ENCODE results near the gene UBAC1. TPM values are rescaled to one million over a fixed set of nuclear protein-coding genes. Genes with fewer than 3 reads are reported as not detected.

The UBAC1 gene
- total RNA-seq, 6 experiments from 2014 or later = 27.9 to 33.6 (median 31.2) TPM

DNA sequence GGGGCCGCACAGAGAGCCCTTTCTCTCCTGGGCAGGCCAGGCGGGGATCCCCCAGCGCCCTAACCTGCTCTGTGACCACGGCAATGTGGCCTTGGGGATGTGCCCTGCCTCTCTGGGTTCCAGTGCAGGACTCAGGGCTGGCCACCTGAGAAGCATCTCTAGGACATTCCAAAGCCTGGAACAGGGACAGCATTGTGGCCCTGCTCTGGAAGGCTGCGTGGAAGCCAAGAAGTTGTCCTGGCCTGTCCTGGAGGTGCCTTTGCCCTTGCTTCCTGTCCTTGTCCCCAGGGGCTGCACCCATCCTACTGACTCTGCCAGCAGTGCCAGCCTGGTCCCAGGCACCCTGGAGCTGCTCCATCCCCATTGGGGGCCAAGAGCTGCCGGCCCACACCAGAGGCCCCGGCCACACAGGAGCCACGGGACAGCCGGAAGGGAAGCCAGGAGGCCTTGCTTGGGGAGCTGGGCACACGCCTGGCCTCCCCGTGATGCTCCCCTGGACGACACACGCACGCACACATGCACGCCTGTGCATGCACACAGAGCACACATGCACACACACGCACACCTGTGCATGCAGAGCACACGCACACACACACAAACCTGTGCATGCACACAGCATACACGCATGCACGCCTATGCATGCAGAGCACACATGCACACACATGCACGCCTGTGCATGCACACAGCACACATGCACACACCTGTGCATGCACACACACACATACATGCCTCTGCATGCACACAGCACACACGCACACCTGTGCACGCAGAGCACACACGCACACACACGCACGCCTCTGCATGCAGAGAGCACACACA, 33.8 kb downstream of the UBAC1 start:
- Mint-ChIP-seq H3K36me3 (ENCODE audit: low read depth) (peaks cover 9% of the 10 kb centered on the region), H3K27ac (peak overlapping the region; percentile 42; the same call in 1 of the 2 replicates), H3K9me3 (no peaks in the 10 kb centered on the region), H3K4me1 (ENCODE audit: low read depth) (peaks cover 6% of the 10 kb centered on the region; the same call in 1 of the 2 replicates), H3K4me3 (no peak overlapping the region), H3K27me3 (ENCODE audit: insufficient read depth) (peaks cover 4% of the 10 kb centered on the region; the same call in 1 of the 2 replicates)
- TF ChIP-seq, protein P1, sequence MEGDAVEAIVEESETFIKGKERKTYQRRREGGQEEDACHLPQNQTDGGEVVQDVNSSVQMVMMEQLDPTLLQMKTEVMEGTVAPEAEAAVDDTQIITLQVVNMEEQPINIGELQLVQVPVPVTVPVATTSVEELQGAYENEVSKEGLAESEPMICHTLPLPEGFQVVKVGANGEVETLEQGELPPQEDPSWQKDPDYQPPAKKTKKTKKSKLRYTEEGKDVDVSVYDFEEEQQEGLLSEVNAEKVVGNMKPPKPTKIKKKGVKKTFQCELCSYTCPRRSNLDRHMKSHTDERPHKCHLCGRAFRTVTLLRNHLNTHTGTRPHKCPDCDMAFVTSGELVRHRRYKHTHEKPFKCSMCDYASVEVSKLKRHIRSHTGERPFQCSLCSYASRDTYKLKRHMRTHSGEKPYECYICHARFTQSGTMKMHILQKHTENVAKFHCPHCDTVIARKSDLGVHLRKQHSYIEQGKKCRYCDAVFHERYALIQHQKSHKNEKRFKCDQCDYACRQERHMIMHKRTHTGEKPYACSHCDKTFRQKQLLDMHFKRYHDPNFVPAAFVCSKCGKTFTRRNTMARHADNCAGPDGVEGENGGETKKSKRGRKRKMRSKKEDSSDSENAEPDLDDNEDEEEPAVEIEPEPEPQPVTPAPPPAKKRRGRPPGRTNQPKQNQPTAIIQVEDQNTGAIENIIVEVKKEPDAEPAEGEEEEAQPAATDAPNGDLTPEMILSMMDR (IDR thresholded peaks at IDR 0.05) = no peak
- DNase-seq = no peak

- Mint-ChIP-seq H3K4me3 (no peak overlapping the region), H3K4me1 (ENCODE audit: low read depth) (peaks cover 6% of the 10 kb centered on the region; the same call in 1 of the 2 replicates), H3K36me3 (ENCODE audit: low read depth) (peaks cover 9% of the 10 kb centered on the region), H3K9me3 (no peaks in the 10 kb centered on the region), H3K27me3 (ENCODE audit: insufficient read depth) (peaks cover 4% of the 10 kb centered on the region; the same call in 1 of the 2 replicates), H3K27ac (peak overlapping the region; percentile 52; the same call in 1 of the 2 replicates)
- TF ChIP-seq, protein P1 (IDR thresholded peaks at IDR 0.05) = no peak
- peak; percentile 80 for DNase-seq
Observed at GRCh38 chr9:135926402-135927194, 34.6 kb downstream of the UBAC1 start.

GRCh38 chr9:135925496-135926133, 35.6 kb downstream of the UBAC1 start:
- TF ChIP-seq, protein P1 (IDR thresholded peaks at IDR 0.05) = no peak
- Mint-ChIP-seq H3K4me3 (no peak overlapping the region), H3K9me3 (no peaks in the 10 kb centered on the region), H3K27ac (peak overlapping the region; percentile 13; the same call in 1 of the 2 replicates), H3K36me3 (ENCODE audit: low read depth) (peaks cover 9% of the 10 kb centered on the region), H3K4me1 (ENCODE audit: low read depth) (peaks cover 6% of the 10 kb centered on the region; the same call in 1 of the 2 replicates), H3K27me3 (ENCODE audit: insufficient read depth) (peaks cover 4% of the 10 kb centered on the region; the same call in 1 of the 2 replicates)
- DNase-seq = no peak

DNA sequence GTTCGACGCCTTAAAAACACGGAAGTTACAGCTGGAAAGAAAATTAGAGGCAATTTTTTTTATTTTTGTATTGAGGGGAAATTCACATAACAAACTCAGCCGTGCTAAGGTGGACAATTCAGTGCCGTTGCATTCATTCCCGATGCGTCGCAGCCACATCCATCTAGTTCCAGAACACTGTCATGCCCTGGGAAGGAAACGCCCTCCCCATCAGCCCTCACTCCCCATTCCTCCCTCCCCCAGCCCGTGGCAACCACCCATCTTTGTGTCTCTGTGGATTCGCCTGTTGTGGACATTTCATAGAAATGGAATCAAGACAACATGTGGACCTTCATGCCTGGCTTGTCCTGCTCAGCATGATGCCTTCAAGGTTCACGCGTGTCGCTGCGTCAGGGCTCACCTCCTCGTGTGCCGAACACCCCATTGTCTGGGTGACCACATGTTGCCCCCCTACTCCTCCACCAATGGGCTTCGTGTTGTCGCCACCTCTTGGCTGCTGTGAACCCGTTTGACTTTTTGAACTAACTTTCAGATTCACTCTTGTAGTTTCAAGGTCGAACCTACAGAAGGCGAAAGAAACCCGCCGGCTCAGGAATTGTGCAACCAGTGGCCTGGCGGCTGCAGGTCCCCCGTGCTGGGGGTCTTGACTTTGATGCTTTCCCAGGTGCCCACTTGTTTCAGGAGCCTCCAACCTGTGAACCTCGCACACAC, 36.4 kb downstream of the UBAC1 start:
- peaks cover 9% of the 10 kb centered on the region for H3K36me3 Mint-ChIP-seq (ENCODE audit: low read depth)
- no peaks in the 10 kb centered on the region for H3K9me3 Mint-ChIP-seq
- H3K27ac Mint-ChIP-seq = peak overlapping the region; percentile 40; the same call in 1 of the 2 replicates
- H3K27me3 Mint-ChIP-seq (ENCODE audit: insufficient read depth) = peaks cover 4% of the 10 kb centered on the region; the same call in 1 of the 2 replicates
- TF ChIP-seq, protein P1 (IDR thresholded peaks at IDR 0.05) = no peak
- H3K4me3 Mint-ChIP-seq = no peak overlapping the region
- no peak for DNase-seq
- H3K4me1 Mint-ChIP-seq (ENCODE audit: low read depth) = peaks cover 6% of the 10 kb centered on the region; the same call in 1 of the 2 replicates
